ENCODE results near the gene ST3GAL3.

DNA sequence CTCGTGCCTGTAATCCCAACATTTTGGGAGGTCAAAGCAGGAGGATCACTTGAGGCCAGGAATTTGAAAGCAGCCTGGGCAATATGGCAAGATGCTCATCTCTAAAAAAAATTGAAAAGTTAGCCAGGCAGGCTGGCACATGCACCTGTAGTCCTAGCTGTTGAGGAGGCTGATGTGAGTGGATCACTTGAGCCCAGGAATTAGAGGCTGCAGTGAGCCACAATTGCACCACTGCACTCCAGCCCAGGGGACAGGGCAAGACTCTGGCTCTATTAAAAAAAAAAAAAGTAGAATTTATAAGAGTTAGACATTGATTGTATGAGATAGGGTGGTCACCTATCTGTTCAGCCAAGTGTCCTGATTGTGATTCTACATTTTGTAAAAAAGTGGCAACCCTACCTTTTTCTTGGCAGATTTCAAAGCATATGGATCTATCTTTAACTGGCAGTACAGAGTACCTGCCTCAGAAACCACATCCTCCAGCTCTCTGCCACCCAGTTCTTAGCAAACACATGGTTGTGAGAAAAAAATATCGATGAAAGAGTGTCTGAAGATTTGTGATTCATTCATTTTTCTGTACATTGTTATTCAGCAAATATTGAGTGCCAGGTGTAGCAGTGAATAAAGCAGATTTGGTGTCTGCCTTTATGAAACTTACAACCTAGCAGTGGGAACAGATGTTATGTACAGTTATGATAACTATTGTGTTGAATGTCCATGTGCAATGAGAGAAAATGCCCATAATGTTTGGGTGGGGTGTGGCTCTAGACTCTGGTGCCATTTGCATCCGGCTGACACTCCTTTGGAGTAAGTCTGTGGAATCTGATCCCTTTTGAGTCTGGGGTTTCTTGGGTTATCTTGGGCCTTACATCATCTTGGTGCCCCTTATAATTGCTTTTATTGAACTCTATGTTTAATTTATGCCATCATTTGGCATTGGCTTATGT is 82.5 kb downstream of the ST3GAL3 start:
- TF ChIP-seq EZH2 (IDR thresholded peaks at IDR 0.05) (no peak), POLR2AphosphoS5 (IDR thresholded peaks at IDR 0.05; ENCODE audit: borderline replicate concordance, low read depth, low read length) (no peak), FOXP2 (optimal IDR thresholded peaks at IDR 0.05; ENCODE audit: control extremely low read depth, extremely low read length, insufficient read depth) (no peak)
